HEK293T (cell line): Measurements from ENCODE around the gene NAPG.

Experiments used
- ARNT ChIP-seq: fragments of 450-650 bp; IDR thresholded peaks from 2 replicates; pipeline ENCODE4 v1.6.1; 2017; ENCODE audit warnings: mild to moderate bottlenecking
- ELF4 ChIP-seq: fragments of 450-650 bp; IDR thresholded peaks from 2 replicates; pipeline ENCODE4 v1.6.1; 2017; ENCODE audit warnings: antibody characterized with exemption
- FOXK2 ChIP-seq: fragments of 450-650 bp; IDR thresholded peaks from 2 replicates; pipeline ENCODE4 v1.6.1; 2016; ENCODE audit warnings: mild to moderate bottlenecking
- FOXM1 ChIP-seq: fragments of 450-650 bp; IDR thresholded peaks from 2 replicates; pipeline ENCODE4 v1.6.1; 2017; ENCODE audit warnings: mild to moderate bottlenecking, borderline replicate concordance
- HDGF ChIP-seq: fragments of 450-650 bp; IDR thresholded peaks from 2 replicates; pipeline ENCODE4 v1.6.1; 2017; ENCODE audit warnings: antibody characterized with exemption, borderline replicate concordance
- NFRKB ChIP-seq: fragments of 450-650 bp; IDR thresholded peaks from 2 replicates; pipeline ENCODE4 v1.6.1; 2016; ENCODE audit warnings: mild to moderate bottlenecking, moderate library complexity
- SP1 ChIP-seq: fragments of 450-650 bp; IDR thresholded peaks from 2 replicates; pipeline ENCODE4 v1.6.1; 2017
- SUZ12 ChIP-seq: fragments of 450-650 bp; IDR thresholded peaks from 2 replicates; pipeline ENCODE4 v1.6.1; 2016; ENCODE audit warnings: mild to moderate bottlenecking
- TARDBP ChIP-seq: fragments of 450-650 bp; IDR thresholded peaks from 2 replicates; pipeline ENCODE4 v1.6.1; 2016
- TF ChIP-seq, protein P1 (sequence below): fragments of 450-650 bp; IDR thresholded peaks from 2 replicates; pipeline ENCODE4 v1.6.1; 2016

DNA sequence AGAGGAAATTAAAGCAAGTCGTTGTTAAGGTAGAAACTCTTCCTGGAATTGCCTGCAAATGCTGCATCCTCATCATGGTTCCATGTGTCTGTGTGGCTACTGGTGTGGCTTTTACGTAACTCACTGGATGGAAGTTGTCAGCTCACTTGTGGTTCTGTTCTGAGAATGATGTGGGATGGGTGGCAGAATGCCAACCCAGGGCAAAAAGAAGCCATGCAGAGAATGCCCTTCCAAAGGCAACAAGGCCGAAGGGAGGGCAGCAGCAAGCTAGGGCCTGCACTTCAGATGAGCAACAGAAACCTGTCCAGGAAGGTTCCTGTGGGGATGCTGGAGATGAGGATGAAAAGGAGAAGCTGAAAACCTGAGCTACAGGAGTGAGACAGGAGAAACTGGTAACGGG, 10.4 kb upstream of the NAPG start:
- no peak for TF ChIP-seq NFRKB
- TF ChIP-seq SP1, result no peak
- no peak for TF ChIP-seq HDGF
- TF ChIP-seq, protein P1, sequence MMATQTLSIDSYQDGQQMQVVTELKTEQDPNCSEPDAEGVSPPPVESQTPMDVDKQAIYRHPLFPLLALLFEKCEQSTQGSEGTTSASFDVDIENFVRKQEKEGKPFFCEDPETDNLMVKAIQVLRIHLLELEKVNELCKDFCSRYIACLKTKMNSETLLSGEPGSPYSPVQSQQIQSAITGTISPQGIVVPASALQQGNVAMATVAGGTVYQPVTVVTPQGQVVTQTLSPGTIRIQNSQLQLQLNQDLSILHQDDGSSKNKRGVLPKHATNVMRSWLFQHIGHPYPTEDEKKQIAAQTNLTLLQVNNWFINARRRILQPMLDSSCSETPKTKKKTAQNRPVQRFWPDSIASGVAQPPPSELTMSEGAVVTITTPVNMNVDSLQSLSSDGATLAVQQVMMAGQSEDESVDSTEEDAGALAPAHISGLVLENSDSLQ, result no peak
- TF ChIP-seq FOXK2, result no peak
- TF ChIP-seq ARNT, result no peak
- no peak for TF ChIP-seq FOXM1
- no peak for TF ChIP-seq ELF4
- TF ChIP-seq TARDBP, result no peak
- TF ChIP-seq SUZ12, result no peak
